ENCODE measurements around the gene RPS17. TPM values are rescaled to one million over a fixed set of nuclear protein-coding genes. Genes with fewer than 3 reads are reported as not detected.
"Not testable (repeated sequence)": the region's sequence is repeated elsewhere in the genome, so short reads cannot be mapped to it uniquely, and the experiment has no call there.

Gene RPS17
- total RNA-seq, 1 experiment from 2014 or later, result 1,749 TPM

DNA sequence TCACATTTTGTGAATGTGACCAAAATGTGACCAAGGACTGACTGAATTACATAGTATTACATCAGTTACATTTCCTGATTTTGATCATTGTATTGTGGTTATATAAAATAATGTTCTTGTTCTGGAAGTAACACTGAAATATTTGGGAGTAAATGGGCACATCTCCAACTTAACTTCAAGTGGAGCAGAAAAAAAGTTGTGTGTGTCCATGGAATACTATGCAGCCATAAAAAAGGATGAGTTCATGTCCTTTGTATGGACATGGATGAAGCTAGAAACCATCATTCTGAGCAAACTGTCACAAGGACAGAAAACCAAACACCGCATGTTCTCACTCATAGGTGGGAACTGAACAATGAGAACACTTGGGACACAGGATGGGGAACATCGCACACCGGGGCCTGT, 5.8 kb downstream of the RPS17 start:
- BruUV-seq (replicated peaks); H3K9me3 ChIP-seq (ENCODE audit: low read depth, low read length, poor library complexity, severe bottlenecking); POLR2A ChIA-PET (ENCODE audit: low non-redundant PET); CTCF ChIA-PET; H3K4me1 ChIP-seq (ENCODE audit: insufficient read depth, low read length, poor library complexity, severe bottlenecking); H3K27ac ChIP-seq (ENCODE audit: low read depth, low read length, poor library complexity, severe bottlenecking); DNase-seq (ENCODE audit: low spot score); H3K27me3 ChIP-seq (replicated peaks; ENCODE audit: insufficient read depth, low read depth, low read length, poor library complexity); intact Hi-C loops (cut with micrococcal nuclease; ENCODE audit: unreplicated experiment); H3K4me3 ChIP-seq (ENCODE audit: low read depth, low read length, poor library complexity, severe bottlenecking): not testable (repeated sequence)
- H3K36me3 ChIP-seq (ENCODE audit: insufficient read depth, low read length, poor library complexity, severe bottlenecking), result peaks cover 59% of the 10 kb centered on the region

DNA sequence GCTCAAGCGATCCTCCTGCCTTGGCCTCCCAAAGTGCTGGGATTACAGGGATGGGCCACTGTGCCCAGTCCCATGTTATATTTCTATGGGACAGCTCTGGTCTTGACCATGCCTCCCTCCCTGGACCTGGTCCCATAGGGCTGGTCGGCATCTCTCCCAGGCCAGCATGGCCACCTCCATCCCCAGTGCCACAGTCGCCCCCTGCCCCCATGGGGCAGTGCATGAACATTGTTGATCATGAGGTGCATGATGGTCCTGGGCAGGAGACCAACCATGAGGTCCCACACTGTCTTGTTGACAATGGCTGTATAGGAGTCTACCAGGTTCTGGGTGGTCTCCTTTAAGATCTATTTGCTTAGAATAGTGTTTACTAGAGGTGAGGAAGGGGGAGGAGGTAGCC, 6.5 kb downstream of the RPS17 start:
- POLR2A ChIA-PET (ENCODE audit: low non-redundant PET), result no interaction called here
- H3K27me3 ChIP-seq (replicated peaks; ENCODE audit: insufficient read depth, low read depth, low read length, poor library complexity), result no peaks in the 10 kb centered on the region
- no peaks in the 10 kb centered on the region for H3K9me3 ChIP-seq (ENCODE audit: low read depth, low read length, poor library complexity, severe bottlenecking)
- no TSS peak for BruUV-seq (replicated peaks)
- intact Hi-C loops (cut with micrococcal nuclease; ENCODE audit: unreplicated experiment), result no loop called here
- DNase-seq (ENCODE audit: low spot score), result no peak
- TF ChIP-seq, protein P1, sequence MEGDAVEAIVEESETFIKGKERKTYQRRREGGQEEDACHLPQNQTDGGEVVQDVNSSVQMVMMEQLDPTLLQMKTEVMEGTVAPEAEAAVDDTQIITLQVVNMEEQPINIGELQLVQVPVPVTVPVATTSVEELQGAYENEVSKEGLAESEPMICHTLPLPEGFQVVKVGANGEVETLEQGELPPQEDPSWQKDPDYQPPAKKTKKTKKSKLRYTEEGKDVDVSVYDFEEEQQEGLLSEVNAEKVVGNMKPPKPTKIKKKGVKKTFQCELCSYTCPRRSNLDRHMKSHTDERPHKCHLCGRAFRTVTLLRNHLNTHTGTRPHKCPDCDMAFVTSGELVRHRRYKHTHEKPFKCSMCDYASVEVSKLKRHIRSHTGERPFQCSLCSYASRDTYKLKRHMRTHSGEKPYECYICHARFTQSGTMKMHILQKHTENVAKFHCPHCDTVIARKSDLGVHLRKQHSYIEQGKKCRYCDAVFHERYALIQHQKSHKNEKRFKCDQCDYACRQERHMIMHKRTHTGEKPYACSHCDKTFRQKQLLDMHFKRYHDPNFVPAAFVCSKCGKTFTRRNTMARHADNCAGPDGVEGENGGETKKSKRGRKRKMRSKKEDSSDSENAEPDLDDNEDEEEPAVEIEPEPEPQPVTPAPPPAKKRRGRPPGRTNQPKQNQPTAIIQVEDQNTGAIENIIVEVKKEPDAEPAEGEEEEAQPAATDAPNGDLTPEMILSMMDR (conservative IDR thresholded peaks at IDR 0.05; ENCODE audit: low read depth, low read length), result no peak
- TF ChIP-seq EZH2 (IDR thresholded peaks at IDR 0.05; ENCODE audit: borderline replicate concordance, low read depth, low read length, poor library complexity, severe bottlenecking), result no peak
- H3K36me3 ChIP-seq (ENCODE audit: insufficient read depth, low read length, poor library complexity, severe bottlenecking), result peaks cover 53% of the 10 kb centered on the region
- no peak overlapping the region for H3K4me3 ChIP-seq (ENCODE audit: low read depth, low read length, poor library complexity, severe bottlenecking)
- peaks cover 7% of the 10 kb centered on the region for H3K4me1 ChIP-seq (ENCODE audit: insufficient read depth, low read length, poor library complexity, severe bottlenecking)
- no peak overlapping the region for H3K27ac ChIP-seq (ENCODE audit: low read depth, low read length, poor library complexity, severe bottlenecking)
- CTCF ChIA-PET, result no interaction called here

DNA sequence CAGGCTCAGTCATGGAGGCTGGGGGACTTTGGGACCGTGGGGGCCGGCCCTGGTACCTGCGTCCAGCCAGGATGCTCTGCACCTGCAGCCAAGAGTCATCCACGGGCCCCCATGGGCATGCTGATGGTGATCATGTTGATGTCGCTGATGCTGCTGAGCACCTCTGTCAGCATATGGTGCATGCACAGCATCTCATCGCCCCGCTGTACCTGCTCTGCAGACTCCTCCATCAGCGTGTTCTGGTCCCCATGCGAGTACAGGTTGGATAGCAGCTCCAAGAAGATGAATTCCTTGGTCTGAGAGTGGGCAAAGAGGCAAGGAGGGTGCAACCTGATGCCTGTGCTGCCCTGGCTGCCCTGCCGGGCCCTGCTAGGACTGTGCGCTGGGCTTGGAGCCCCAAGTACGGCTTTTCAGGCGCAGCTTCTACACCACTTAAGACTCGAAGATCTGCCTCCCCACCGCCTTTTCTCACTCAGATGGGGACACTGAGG, 7.2 kb downstream of the RPS17 start:
- H3K4me1 ChIP-seq (ENCODE audit: insufficient read depth, low read length, poor library complexity, severe bottlenecking), result no peaks in the 10 kb centered on the region
- TF ChIP-seq, protein P1 (conservative IDR thresholded peaks at IDR 0.05; ENCODE audit: low read depth, low read length), result no peak
- no peak for TF ChIP-seq EZH2 (IDR thresholded peaks at IDR 0.05; ENCODE audit: borderline replicate concordance, low read depth, low read length, poor library complexity, severe bottlenecking)
- no peaks in the 10 kb centered on the region for H3K27me3 ChIP-seq (replicated peaks; ENCODE audit: insufficient read depth, low read depth, low read length, poor library complexity)
- no peak for DNase-seq (ENCODE audit: low spot score)
- H3K36me3 ChIP-seq (ENCODE audit: insufficient read depth, low read length, poor library complexity, severe bottlenecking), result peaks cover 45% of the 10 kb centered on the region
- intact Hi-C loops (cut with micrococcal nuclease; ENCODE audit: unreplicated experiment), result no loop called here
- no peak overlapping the region for H3K4me3 ChIP-seq (ENCODE audit: low read depth, low read length, poor library complexity, severe bottlenecking)
- ChIA-PET POLR2A (ENCODE audit: low non-redundant PET) (no interaction called here), CTCF (no interaction called here)
- H3K9me3 ChIP-seq (ENCODE audit: low read depth, low read length, poor library complexity, severe bottlenecking), result no peaks in the 10 kb centered on the region
- H3K27ac ChIP-seq (ENCODE audit: low read depth, low read length, poor library complexity, severe bottlenecking), result no peak overlapping the region
- no TSS peak for BruUV-seq (replicated peaks)

DNA sequence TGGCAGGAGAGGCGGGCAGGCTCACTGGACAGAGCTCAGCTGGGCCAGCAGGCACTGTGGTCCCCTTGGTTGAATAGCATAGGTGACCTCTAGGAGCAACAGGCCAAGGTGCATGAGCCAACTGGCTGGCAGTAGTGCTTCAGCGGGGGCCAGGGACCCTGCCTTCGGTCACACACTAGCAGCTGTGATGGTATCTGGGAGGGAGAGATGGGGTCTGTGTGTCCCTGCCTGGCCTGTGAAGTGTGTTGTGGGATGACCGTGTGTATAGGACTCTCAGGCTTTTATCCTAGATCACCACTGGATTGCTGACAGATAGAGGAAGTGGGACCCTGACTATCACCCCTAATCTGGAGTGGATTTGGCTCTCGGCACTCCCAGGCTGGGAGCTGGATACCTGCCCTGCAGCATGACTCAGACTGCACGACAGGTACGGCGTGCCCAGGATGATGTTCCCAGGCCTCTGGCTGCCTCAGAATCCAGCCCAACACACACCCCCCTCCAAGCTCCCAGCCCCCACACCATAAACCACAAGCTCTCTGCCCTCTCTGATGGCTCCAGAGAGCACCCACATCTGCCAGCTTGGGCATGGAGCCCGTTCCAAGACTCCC, 7.8 kb downstream of the RPS17 start:
- ChIA-PET POLR2A (ENCODE audit: low non-redundant PET) (no interaction called here), CTCF (no interaction called here)
- Histone ChIP-seq H3K27me3 (replicated peaks; ENCODE audit: insufficient read depth, low read depth, low read length, poor library complexity) (no peaks in the 10 kb centered on the region), H3K27ac (ENCODE audit: low read depth, low read length, poor library complexity, severe bottlenecking) (no peak overlapping the region), H3K9me3 (ENCODE audit: low read depth, low read length, poor library complexity, severe bottlenecking) (no peaks in the 10 kb centered on the region), H3K4me3 (ENCODE audit: low read depth, low read length, poor library complexity, severe bottlenecking) (no peak overlapping the region), H3K4me1 (ENCODE audit: insufficient read depth, low read length, poor library complexity, severe bottlenecking) (no peaks in the 10 kb centered on the region), H3K36me3 (ENCODE audit: insufficient read depth, low read length, poor library complexity, severe bottlenecking) (peaks cover 40% of the 10 kb centered on the region)
- intact Hi-C loops (cut with micrococcal nuclease; ENCODE audit: unreplicated experiment), result no loop called here
- no peak for TF ChIP-seq EZH2 (IDR thresholded peaks at IDR 0.05; ENCODE audit: borderline replicate concordance, low read depth, low read length, poor library complexity, severe bottlenecking)
- TF ChIP-seq, protein P1 (conservative IDR thresholded peaks at IDR 0.05; ENCODE audit: low read depth, low read length), result no peak
- no TSS peak for BruUV-seq (replicated peaks)
- no peak for DNase-seq (ENCODE audit: low spot score)
